ENCODE measurements around the gene TBC1D5.

Gene TBC1D5

DNA sequence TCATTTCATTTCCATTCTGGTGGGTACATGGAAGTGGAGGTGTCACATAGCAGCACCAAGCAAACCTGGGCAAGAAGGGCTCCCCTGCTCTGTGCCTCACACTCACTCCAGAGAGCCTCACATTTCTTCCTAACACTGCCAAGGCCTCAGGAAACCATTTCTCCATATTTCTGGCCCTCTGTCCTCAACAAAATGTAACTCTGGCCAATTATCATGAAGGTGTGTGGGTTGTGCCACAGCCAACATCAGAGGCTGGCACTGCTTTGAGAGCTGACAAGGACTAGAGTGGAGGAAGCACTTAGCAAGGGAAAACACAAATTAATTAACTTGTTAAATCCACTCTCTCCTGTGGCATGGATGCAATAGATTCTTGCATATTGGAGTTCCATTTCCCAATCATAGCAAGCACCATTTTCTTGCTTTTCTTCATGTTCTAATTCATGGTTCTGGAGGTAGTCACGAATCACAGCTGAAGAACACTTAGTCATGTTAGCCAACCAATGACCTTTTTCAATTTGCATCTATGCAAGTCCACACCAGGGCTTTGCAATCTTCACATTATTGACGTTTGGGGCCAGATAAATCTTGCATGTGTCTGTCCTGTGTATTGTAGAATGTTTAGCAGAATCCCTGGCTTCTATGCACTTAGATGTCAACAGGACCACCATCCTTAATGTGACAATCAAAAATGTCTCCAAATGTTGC is 616.5 kb downstream of the TBC1D5 start:
- no peak for FAIRE-seq
- DNase-seq (ENCODE audit: insufficient read length, low spot score): no peak
- TF ChIP-seq TAF1 (IDR thresholded peaks at IDR 0.05; ENCODE audit: low read depth, low read length): no peak

DNA sequence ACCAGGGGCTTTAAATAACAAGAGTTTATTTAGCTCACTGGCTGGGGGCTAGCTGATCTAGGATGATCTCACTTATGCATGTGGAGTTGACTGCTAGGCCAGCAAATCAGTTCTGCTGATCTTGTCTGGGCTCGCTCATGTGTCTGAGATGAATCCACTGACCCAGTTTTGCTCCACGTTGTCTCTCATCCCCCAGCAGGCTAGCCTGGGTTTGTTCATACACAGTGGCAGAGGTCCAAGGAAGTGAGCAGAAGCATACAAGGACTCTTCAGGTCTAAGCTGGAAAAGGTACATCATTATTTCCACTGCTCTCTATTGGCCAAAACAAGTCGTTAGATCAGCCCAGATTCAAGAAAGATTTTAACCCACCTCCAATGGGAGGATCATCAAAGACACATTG is 619.7 kb downstream of the TBC1D5 start:
- no peak for DNase-seq (ENCODE audit: insufficient read length, low spot score)
- TF ChIP-seq PAX5 (IDR thresholded peaks at IDR 0.05; ENCODE audit: insufficient read depth, low read length, severe bottlenecking): no peak
- no peak for TF ChIP-seq POU2F2 (IDR thresholded peaks at IDR 0.05; ENCODE audit: low read depth, low read length)
- TF ChIP-seq SPI1 (IDR thresholded peaks at IDR 0.05; ENCODE audit: low read depth, low read length): no peak
- TF ChIP-seq TAF1 (IDR thresholded peaks at IDR 0.05; ENCODE audit: low read depth, low read length): no peak
- no peak for TF ChIP-seq POLR2A (IDR thresholded peaks at IDR 0.05; ENCODE audit: low read depth, low read length)
- TF ChIP-seq POLR2AphosphoS5 (IDR thresholded peaks at IDR 0.05; ENCODE audit: low read depth, low read length): no peak
- no peak for FAIRE-seq

DNA sequence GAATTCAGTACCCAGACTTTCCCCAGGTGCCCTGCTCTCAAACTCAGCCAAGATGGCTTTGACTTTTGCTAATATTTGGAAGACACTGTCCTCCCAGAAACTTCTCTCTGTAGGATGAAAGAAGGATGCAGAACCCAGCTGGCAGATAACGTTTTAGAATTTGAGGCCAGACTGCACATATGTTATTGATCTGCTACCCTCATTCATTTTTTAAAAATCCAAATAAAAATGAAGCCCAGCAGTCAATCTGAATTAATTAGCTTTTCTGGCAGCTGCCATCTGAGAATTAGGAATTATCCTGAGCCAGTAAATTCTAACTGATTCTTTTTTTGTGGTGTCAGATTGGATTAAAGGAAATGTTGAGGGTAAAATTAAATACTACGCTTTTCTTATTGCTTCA is 621.1 kb downstream of the TBC1D5 start:
- DNase-seq (ENCODE audit: insufficient read length, low spot score): no peak
- TF ChIP-seq POU2F2 (IDR thresholded peaks at IDR 0.05; ENCODE audit: low read depth, low read length): no peak
- TF ChIP-seq TAF1 (IDR thresholded peaks at IDR 0.05; ENCODE audit: low read depth, low read length): no peak
- no peak for TF ChIP-seq POLR2A (IDR thresholded peaks at IDR 0.05; ENCODE audit: low read depth, low read length)
- no peak for TF ChIP-seq SPI1 (IDR thresholded peaks at IDR 0.05; ENCODE audit: low read depth, low read length)
- no peak for TF ChIP-seq PAX5 (IDR thresholded peaks at IDR 0.05; ENCODE audit: insufficient read depth, low read length, severe bottlenecking)
- TF ChIP-seq POLR2AphosphoS5 (IDR thresholded peaks at IDR 0.05; ENCODE audit: low read depth, low read length): no peak
- no peak for FAIRE-seq

GRCh38 chr3:17120115-17120514 is 622.3 kb downstream of the TBC1D5 start:
- DNase-seq (ENCODE audit: insufficient read length, low spot score) (no peak), FAIRE-seq (no peak)

DNA sequence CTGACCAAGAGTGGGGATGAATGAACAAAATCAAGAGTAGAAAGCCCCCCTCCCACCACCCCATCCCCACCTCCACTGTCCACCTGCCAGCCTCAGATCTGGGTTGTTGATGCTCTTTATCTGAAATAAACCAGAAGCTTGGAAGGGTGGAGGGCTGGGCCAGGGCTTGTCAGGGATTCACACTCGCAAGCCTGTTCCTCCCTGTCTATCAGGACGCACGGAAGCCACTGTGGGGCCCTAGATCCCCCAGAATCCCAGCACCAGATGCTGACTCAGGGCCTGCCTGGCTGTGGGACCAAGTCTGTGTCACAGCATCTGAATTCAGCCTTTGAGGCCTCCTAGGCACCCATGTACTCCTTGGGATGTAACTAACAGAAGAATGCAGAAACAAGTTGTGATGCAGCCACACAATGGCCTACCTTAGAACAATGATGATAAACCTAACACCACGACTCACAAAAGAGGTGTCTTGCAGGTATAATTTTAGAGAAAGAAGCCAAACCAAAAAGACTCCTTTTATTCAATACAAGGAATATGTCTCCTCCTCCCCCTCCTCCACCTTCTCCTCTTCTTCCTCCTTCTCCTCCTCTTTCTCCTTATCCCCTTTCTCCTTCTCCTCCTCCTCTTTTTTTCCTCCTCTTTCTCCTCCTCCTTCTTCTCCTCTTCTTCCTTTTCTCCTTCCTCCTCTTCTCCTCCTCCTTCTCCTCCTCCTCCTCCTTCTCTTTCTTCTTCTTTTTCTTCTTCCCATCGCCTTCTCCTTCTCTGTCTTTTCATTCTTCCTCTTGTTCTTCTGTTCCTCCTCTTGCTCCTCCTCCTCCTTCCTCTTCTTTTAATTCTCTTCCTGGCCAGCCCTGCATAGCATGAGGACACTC is 623.0 kb downstream of the TBC1D5 start:
- FAIRE-seq (no peak), DNase-seq (ENCODE audit: insufficient read length, low spot score) (no peak)
- TF ChIP-seq POLR2AphosphoS5 (IDR thresholded peaks at IDR 0.05; ENCODE audit: low read depth, low read length) (no peak), POU2F2 (IDR thresholded peaks at IDR 0.05; ENCODE audit: low read depth, low read length) (no peak), TAF1 (IDR thresholded peaks at IDR 0.05; ENCODE audit: low read depth, low read length) (no peak), SPI1 (IDR thresholded peaks at IDR 0.05; ENCODE audit: low read depth, low read length) (no peak), PAX5 (IDR thresholded peaks at IDR 0.05; ENCODE audit: insufficient read depth, low read length, severe bottlenecking) (no peak), POLR2A (IDR thresholded peaks at IDR 0.05; ENCODE audit: low read depth, low read length) (no peak)

More at GRCh38 chr3:17120115-17120514, 622.3 kb downstream of the TBC1D5 start:
- TF ChIP-seq POLR2A (IDR thresholded peaks at IDR 0.05; ENCODE audit: low read depth, low read length) (no peak), PAX5 (IDR thresholded peaks at IDR 0.05; ENCODE audit: insufficient read depth, low read length, severe bottlenecking) (no peak), TAF1 (IDR thresholded peaks at IDR 0.05; ENCODE audit: low read depth, low read length) (no peak), POU2F2 (IDR thresholded peaks at IDR 0.05; ENCODE audit: low read depth, low read length) (no peak), POLR2AphosphoS5 (IDR thresholded peaks at IDR 0.05; ENCODE audit: low read depth, low read length) (no peak), SPI1 (IDR thresholded peaks at IDR 0.05; ENCODE audit: low read depth, low read length) (no peak)

GRCh38 chr3:17118771-17119170 is 623.7 kb downstream of the TBC1D5 start:
- TF ChIP-seq SPI1 (IDR thresholded peaks at IDR 0.05; ENCODE audit: low read depth, low read length) (no peak), POLR2A (IDR thresholded peaks at IDR 0.05; ENCODE audit: low read depth, low read length) (no peak), POU2F2 (IDR thresholded peaks at IDR 0.05; ENCODE audit: low read depth, low read length) (no peak), POLR2AphosphoS5 (IDR thresholded peaks at IDR 0.05; ENCODE audit: low read depth, low read length) (no peak), TAF1 (IDR thresholded peaks at IDR 0.05; ENCODE audit: low read depth, low read length) (no peak), PAX5 (IDR thresholded peaks at IDR 0.05; ENCODE audit: insufficient read depth, low read length, severe bottlenecking) (no peak)
- DNase-seq (ENCODE audit: insufficient read length, low spot score) (no peak), FAIRE-seq (no peak)

DNA sequence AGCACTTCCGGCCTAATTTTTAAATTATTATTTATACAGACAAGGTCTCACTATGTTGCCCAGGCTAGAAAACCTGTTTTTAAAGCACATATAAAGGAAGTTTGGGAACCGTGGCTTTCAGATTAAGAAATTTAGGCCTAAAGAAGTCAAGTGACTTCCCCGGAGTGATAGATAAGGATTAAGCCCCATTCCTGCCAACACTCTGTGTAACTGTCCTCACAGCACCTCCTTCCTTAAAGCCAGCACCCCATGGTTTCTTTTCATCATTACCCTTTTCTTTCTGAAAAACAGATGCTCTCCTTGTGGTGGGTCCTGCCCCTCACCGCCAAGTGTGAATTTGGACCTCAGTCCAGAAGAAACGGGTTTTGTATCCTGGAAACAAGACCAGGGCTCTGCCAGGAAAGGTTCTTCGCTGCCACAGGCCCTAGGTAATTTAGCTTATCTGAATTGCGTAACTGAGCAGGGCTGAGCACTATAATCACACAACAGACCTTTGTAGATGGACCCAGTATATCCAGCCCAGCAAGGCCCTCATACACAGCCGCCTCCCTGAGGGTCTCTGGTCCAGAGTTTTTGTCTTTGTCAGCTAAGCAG is 626.3 kb downstream of the TBC1D5 start:
- TF ChIP-seq POLR2AphosphoS5 (IDR thresholded peaks at IDR 0.05; ENCODE audit: low read depth, low read length) (no peak), POLR2A (IDR thresholded peaks at IDR 0.05; ENCODE audit: low read depth, low read length) (no peak), SPI1 (IDR thresholded peaks at IDR 0.05; ENCODE audit: low read depth, low read length) (no peak), PAX5 (IDR thresholded peaks at IDR 0.05; ENCODE audit: insufficient read depth, low read length, severe bottlenecking) (no peak), POU2F2 (IDR thresholded peaks at IDR 0.05; ENCODE audit: low read depth, low read length) (no peak), TAF1 (IDR thresholded peaks at IDR 0.05; ENCODE audit: low read depth, low read length) (no peak)
- DNase-seq (ENCODE audit: insufficient read length, low spot score) (no peak), FAIRE-seq (no peak)

- no peak for TF ChIP-seq POLR2A (IDR thresholded peaks at IDR 0.05; ENCODE audit: low read depth, low read length)
- no peak for TF ChIP-seq TAF1 (IDR thresholded peaks at IDR 0.05; ENCODE audit: low read depth, low read length)
- TF ChIP-seq POLR2AphosphoS5 (IDR thresholded peaks at IDR 0.05; ENCODE audit: low read depth, low read length): no peak
- FAIRE-seq (no peak), DNase-seq (ENCODE audit: insufficient read length, low spot score) (no peak)
Measured at GRCh38 chr3:17115186-17115585, 627.2 kb downstream of the TBC1D5 start.

- FAIRE-seq: no peak
- DNase-seq (ENCODE audit: insufficient read length, low spot score): no peak
Measured at GRCh38 chr3:17111586-17111985, 630.8 kb downstream of the TBC1D5 start.

More at GRCh38 chr3:17111586-17111985, 630.8 kb downstream of the TBC1D5 start:
- TF ChIP-seq POLR2A (IDR thresholded peaks at IDR 0.05; ENCODE audit: low read depth, low read length): no peak
